HG03196 (cell line): ENCODE data around the gene NAXD.
A peak's percentile ranks its signal among the peaks of the same experiment; 100 is the strongest.
"Not testable (repeated sequence)": the region's sequence is repeated elsewhere in the genome, so short reads cannot be mapped to it uniquely, and the experiment has no call there.

Source experiments
- ATAC-seq: cut with Tn5 transposase; IDR thresholded peaks from one replicate; pipeline ENCODE4 v1.9.1; 2021; ENCODE audit not compliant: unreplicated experiment

NAXD gene

GRCh38 chr13:110593430-110594130 is 21.8 kb upstream of the NAXD start:
- ATAC-seq: peak; percentile 69

- no peak for ATAC-seq
These were observed 18.2 kb upstream of the NAXD start for GRCh38 chr13:110597041-110597689.

GRCh38 chr13:110600261-110600819 is 15.0 kb upstream of the NAXD start:
- no peak for ATAC-seq

- ATAC-seq: no peak
These were observed 14.4 kb upstream of the NAXD start for GRCh38 chr13:110600980-110601379.

GRCh38 chr13:110605132-110605531 is 10.2 kb upstream of the NAXD start:
- ATAC-seq: no peak

GRCh38 chr13:110606281-110606680 is 9.1 kb upstream of the NAXD start:
- not testable (repeated sequence) for ATAC-seq

- no peak for ATAC-seq
These were observed 7.6 kb upstream of the NAXD start for GRCh38 chr13:110607675-110608224.

GRCh38 chr13:110610955-110611595 is 4.3 kb upstream of the NAXD start:
- ATAC-seq: peak; percentile 40

GRCh38 chr13:110615005-110615321 is 382 bp upstream of the NAXD start:
- no peak for ATAC-seq

GRCh38 chr13:110616103-110617101 is 1.1 kb downstream of the NAXD start:
- ATAC-seq: peak; percentile 53

- no peak for ATAC-seq
These were observed 2.2 kb downstream of the NAXD start for GRCh38 chr13:110617321-110618072.

GRCh38 chr13:110618167-110618566 is 2.8 kb downstream of the NAXD start:
- ATAC-seq: no peak

GRCh38 chr13:110618780-110619179 is 3.4 kb downstream of the NAXD start:
- no peak for ATAC-seq

- no peak for ATAC-seq
These were observed 5.3 kb downstream of the NAXD start for GRCh38 chr13:110620596-110620995.

GRCh38 chr13:110624766-110625756 is 9.7 kb downstream of the NAXD start:
- no peak for ATAC-seq

- ATAC-seq: no peak
These were observed 10.5 kb downstream of the NAXD start for GRCh38 chr13:110625771-110626321.

- ATAC-seq: no peak
These were observed 11.2 kb downstream of the NAXD start for GRCh38 chr13:110626521-110626920.

- ATAC-seq: no peak
These were observed 12.0 kb downstream of the NAXD start for GRCh38 chr13:110627351-110627750.
